Mesothelial cell of epicardium (in vitro differentiated cells): ENCODE data around the gene CEND1. TPM values are rescaled to one million over a fixed set of nuclear protein-coding genes. Genes with fewer than 3 reads are reported as not detected.

Experiments used
- DNase-seq, 2 experiments: peaks; one replicate each; pipeline ENCODE4 v3.0.0; 2021; ENCODE audit warnings: low spot score in 2 of 2; ENCODE audit not compliant: unreplicated experiment in 2 of 2
- H3K27ac Mint-ChIP-seq: 2 replicates; pipeline ENCODE4 v1.8.0; 2021; ENCODE audit warnings: mixed read lengths
- H3K27me3 Mint-ChIP-seq: 2 replicates; pipeline ENCODE4 v1.8.0; 2021; ENCODE audit warnings: low read depth, mixed read lengths
- H3K36me3 Mint-ChIP-seq: 2 replicates; pipeline ENCODE4 v1.8.0; 2021; ENCODE audit warnings: mixed read lengths
- H3K4me1 Mint-ChIP-seq: 2 replicates; pipeline ENCODE4 v1.8.0; 2021; ENCODE audit warnings: mixed read lengths
- H3K4me3 Mint-ChIP-seq: 2 replicates; pipeline ENCODE4 v1.8.0; 2021; ENCODE audit warnings: mild to moderate bottlenecking, moderate library complexity, mixed read lengths
- H3K9me3 Mint-ChIP-seq: 2 replicates; pipeline ENCODE4 v1.8.0; 2021; ENCODE audit warnings: mixed read lengths
- total RNA-seq: library from RNA; stranded (reverse); gene quantifications from 3 replicates; pipeline ENCODE4 v1.2.1, GENCODE V29; 2021
- TF ChIP-seq, protein P1 (sequence below): fragments of 200-600 bp; sonication (generic); IDR thresholded peaks from one replicate; pipeline ENCODE4 v1.5.0; 2021; ENCODE audit warnings: antibody characterized with exemption; ENCODE audit not compliant: unreplicated experiment

The CEND1 gene
- total RNA-seq, 1 donor from 2014 or later = not detected

DNA sequence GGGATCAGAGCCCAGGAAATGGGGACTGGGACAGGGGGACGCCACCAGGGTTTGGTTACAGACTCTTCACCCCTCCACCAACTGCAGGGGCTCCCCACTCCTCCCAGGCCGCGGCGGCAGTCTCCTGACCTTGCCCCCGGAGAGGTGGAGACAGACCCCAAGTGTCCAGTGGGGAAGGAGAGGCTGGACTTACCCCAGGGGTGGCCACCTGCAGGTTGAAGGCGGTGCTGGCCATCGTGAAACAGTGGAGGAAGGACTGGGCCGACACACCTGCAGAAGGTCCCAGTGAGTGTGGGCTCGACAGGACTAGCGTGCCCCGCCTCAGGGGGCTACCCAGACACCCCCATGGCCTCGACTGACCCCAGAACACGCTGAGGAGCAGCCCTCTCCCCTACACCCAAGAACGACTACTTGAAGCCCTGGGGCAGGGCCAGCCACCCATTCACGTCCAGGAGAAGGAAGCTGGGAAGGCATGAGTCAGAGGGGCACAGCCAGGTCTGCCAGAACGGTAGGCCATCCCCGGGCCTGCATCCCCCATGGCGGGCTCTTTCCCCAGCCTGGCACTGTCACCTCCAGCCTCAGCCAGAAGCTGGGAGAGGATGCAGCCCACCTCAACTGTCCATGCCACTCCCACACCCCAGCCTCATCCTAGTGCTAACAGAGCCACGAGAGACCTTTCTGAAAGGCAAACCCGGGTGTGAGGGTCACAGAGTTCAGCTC, 14.9 kb downstream of the CEND1 start:
- TF ChIP-seq, protein P1, sequence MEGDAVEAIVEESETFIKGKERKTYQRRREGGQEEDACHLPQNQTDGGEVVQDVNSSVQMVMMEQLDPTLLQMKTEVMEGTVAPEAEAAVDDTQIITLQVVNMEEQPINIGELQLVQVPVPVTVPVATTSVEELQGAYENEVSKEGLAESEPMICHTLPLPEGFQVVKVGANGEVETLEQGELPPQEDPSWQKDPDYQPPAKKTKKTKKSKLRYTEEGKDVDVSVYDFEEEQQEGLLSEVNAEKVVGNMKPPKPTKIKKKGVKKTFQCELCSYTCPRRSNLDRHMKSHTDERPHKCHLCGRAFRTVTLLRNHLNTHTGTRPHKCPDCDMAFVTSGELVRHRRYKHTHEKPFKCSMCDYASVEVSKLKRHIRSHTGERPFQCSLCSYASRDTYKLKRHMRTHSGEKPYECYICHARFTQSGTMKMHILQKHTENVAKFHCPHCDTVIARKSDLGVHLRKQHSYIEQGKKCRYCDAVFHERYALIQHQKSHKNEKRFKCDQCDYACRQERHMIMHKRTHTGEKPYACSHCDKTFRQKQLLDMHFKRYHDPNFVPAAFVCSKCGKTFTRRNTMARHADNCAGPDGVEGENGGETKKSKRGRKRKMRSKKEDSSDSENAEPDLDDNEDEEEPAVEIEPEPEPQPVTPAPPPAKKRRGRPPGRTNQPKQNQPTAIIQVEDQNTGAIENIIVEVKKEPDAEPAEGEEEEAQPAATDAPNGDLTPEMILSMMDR = no peak
- Mint-ChIP-seq H3K9me3 (no peaks in the 10 kb centered on the region), H3K4me1 (peaks cover 14% of the 10 kb centered on the region), H3K27me3 (no peaks in the 10 kb centered on the region), H3K4me3 (peak overlapping the region; percentile 61), H3K36me3 (peaks cover 3% of the 10 kb centered on the region), H3K27ac (no peak overlapping the region)
- peak in 1 of 2 experiments; percentile 17 for DNase-seq

DNA sequence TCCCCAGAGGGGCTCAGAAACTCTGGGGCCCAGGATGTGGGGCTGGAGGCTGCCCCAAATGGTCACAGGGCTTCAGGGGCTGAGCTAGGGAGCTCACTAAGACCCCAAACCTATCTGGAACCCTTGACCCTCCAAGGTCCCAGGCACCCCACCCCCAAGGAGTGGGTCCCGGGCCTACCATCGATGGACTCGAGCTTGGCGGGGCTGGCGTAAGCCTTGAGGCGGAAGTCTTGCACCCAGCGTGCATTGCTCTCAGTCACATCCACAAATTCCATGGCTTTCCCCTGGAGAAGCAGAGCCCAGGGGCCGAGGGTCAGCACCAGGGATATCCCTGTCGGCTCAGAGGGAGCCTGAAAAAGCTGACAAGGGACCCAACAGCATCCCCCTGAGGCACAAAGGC, 16.1 kb downstream of the CEND1 start:
- DNase-seq = no peak
- Mint-ChIP-seq H3K4me1 (peaks cover 14% of the 10 kb centered on the region), H3K27ac (no peak overlapping the region), H3K27me3 (no peaks in the 10 kb centered on the region), H3K4me3 (no peak overlapping the region), H3K9me3 (no peaks in the 10 kb centered on the region), H3K36me3 (peaks cover 4% of the 10 kb centered on the region)
- TF ChIP-seq, protein P1 = no peak

DNA sequence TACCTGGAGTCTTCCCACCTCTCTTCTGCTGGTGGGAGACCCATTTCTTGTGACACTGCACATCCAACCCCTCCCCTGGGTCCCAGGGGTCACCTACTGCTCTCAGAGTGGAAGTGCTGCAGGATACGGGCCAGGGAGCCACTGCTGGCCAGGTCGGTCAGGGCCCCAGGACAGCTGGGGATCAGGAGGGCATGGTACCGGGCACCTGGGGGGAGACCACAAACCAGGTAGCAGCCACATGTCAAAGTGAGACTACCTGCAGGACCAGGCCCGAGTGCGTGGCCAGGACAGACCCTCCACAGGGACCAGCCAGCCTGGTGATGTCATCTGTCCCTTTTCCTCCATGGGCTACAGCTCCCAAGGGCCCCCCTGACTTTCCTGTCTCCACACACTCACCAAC, 16.5 kb downstream of the CEND1 start:
- DNase-seq = no peak
- Mint-ChIP-seq H3K4me1 (peaks cover 14% of the 10 kb centered on the region), H3K27ac (no peak overlapping the region), H3K4me3 (no peak overlapping the region), H3K36me3 (peaks cover 4% of the 10 kb centered on the region), H3K27me3 (no peaks in the 10 kb centered on the region), H3K9me3 (no peaks in the 10 kb centered on the region)
- TF ChIP-seq, protein P1 = no peak

DNA sequence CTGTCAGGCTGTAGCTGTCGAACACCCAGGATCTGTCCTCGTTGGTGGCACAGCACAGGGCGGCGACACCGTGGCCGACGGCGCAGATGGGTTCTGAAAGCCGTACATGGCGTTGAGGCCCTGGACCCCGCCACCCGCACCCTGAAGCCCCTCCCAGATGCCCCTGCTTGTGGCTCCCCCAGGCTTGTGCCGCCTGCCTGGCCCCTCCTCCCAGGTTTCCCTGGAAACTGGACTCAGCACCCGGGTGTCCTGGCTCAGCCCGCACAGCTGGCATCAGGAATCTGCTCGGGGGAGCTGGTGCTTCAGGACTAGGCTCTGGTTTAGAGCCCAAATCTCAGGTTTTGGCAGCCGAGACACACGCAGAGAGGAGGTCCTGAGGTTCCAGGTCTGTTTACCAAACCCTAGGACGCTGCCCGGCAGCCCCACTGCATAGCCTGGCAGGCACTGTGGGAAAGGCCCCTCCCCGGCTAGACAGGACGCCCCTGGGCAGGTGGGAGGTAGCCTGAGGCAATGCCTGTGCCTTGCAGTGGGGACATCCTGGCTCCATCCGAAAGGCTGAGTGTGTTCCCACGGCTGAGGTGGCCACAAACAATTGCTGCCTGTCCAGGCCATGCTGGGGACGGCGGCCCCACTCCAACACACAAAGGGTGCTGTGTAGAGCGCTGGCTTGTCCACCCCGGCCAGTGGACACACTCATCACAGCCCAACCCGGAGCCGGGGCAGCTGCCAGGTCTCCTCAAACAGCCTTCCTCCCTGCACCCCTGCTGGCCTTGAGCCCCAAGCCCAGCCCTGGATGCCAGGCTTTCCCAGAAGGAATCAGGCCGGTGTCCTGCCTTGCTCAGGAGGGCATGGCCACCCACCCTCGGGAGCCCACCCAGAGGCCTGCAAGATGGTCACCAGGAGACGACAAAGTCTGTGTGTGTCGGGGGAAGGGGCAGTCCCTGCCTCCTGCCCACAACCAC, 17.2 kb downstream of the CEND1 start:
- Mint-ChIP-seq H3K4me1 (peaks cover 14% of the 10 kb centered on the region), H3K27me3 (no peaks in the 10 kb centered on the region), H3K27ac (no peak overlapping the region), H3K9me3 (no peaks in the 10 kb centered on the region), H3K36me3 (peaks cover 4% of the 10 kb centered on the region), H3K4me3 (no peak overlapping the region)
- DNase-seq = peak in 1 of 2 experiments; percentile 18
- TF ChIP-seq, protein P1 = no peak

DNA sequence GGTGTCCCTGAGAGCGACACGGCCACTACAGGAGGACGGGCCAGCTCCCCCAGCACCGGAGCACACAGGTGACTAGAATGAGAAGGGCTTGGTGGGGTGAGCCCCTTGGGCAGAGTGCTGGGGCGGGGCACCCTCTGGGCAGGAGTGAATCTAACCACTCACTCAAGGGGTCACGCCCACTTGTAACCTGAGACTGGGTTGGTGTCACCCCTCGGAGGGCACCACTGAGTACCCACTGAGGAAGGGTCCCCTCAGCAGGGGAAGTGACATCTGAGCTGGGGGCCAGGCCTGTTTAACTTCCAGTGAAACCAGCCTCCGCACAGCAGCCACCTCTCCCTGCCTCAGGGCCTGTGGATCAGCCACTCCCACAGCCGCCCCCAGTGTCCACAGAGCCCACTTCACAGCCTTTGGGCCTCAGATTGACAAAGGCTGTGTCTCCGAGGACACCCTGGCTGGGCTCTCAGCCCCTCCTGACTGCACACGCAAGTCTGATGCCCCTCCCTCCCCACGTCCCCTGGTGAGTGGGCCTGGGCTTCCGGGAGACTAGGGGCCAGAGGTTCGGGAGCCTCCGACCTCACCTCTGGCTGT, 18.2 kb downstream of the CEND1 start:
- no peak for DNase-seq
- Mint-ChIP-seq H3K27me3 (no peaks in the 10 kb centered on the region), H3K36me3 (peaks cover 10% of the 10 kb centered on the region), H3K27ac (no peak overlapping the region), H3K9me3 (no peaks in the 10 kb centered on the region), H3K4me3 (no peak overlapping the region), H3K4me1 (peaks cover 14% of the 10 kb centered on the region)
- TF ChIP-seq, protein P1 = no peak
